Astrocyte of the spinal cord (primary cell): ENCODE results near the gene RIOK3.

Experiments used
- DNase-seq: peaks from one replicate; pipeline ENCODE4 v3.0.0; 2011; ENCODE audit warnings: low read depth, low spot score
- H3K4me3 ChIP-seq: 2 replicates; pipeline ENCODE4 v1.5.1; 2011; ENCODE audit warnings: low read depth, mild to moderate bottlenecking, low read length, moderate library complexity
- CTCF ChIP-seq: IDR thresholded peaks from 2 replicates; pipeline ENCODE4 v1.5.1; 2012; ENCODE audit warnings: low read depth, mild to moderate bottlenecking, low read length, inconsistent platforms
- in situ Hi-C: cut with HindIII; loops from 2 replicates; pipeline ENCODE4 v1.10.0; 2017; ENCODE audit warnings: low sequenced_read_pairs

RIOK3 gene

GRCh38 chr18:23437357-23438045 is 15.6 kb upstream of the RIOK3 start:
- no peak for TF ChIP-seq CTCF
- in situ Hi-C loops, result no loop called here
- peak; percentile 75 for DNase-seq
- peak overlapping the region; percentile 96 for H3K4me3 ChIP-seq

- TF ChIP-seq CTCF, result no peak
- H3K4me3 ChIP-seq, result peak overlapping the region; percentile 96
- DNase-seq, result no peak
- in situ Hi-C loops, result no loop called here
Measured at GRCh38 chr18:23438046-23438377, 15.1 kb upstream of the RIOK3 start.

- in situ Hi-C loops, result no loop called here
- TF ChIP-seq CTCF, result no peak
- no peak overlapping the region for H3K4me3 ChIP-seq
- DNase-seq, result no peak
Measured at GRCh38 chr18:23438608-23439366, 14.3 kb upstream of the RIOK3 start.

- in situ Hi-C loops, result no loop called here
- no peak overlapping the region for H3K4me3 ChIP-seq
Measured at GRCh38 chr18:23440131-23440530, 13.0 kb upstream of the RIOK3 start.

DNA sequence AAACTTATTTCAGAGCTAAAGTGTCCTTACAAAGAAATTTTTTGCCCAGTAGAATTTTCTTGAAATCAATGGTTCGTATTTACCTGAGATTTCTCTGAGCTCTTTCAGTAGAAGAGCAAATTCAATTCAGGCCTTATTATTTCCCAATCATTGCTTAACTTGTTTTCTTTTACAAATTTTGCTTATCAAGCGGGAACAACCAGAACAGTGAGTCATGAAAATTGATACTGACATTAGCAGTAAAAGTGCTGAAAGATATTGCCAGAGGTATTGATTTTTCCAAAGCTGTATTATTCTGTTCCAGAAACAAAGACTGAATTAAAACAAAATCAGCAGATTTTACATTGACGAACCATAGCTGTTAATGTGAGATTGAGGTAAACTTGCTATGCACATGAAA is 10.1 kb upstream of the RIOK3 start:
- H3K4me3 ChIP-seq, result no peak overlapping the region
- no peak for DNase-seq
- no peak for TF ChIP-seq CTCF
- in situ Hi-C loops, result no loop called here

More at GRCh38 chr18:23440131-23440530, 13.0 kb upstream of the RIOK3 start:
- no peak for DNase-seq
- TF ChIP-seq CTCF, result no peak

DNA sequence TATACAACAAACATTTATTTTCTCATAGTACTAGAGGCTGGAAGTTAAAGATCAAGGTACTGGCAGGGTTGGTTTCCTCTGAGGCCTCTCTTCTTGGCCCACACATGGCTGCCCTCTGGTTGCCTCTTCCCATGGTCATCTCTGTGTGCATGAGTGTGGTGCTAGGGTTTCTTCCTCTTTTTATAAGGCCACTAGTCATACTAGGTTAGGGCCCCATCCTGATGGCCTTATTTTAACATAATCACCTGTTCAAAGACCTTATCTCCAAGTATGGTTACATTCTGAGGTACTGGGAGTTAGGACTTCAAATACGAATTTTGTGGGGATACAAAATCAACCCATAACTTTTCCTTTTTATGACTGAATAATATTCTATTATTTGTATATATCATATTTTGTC is 4.8 kb upstream of the RIOK3 start:
- in situ Hi-C loops, result no loop called here
- no peak overlapping the region for H3K4me3 ChIP-seq
- DNase-seq, result no peak
- TF ChIP-seq CTCF, result no peak
